SK-N-SH (cell line): ENCODE results near the gene EMX2. TPM values are rescaled to one million over a fixed set of nuclear protein-coding genes. Genes with fewer than 3 reads are reported as not detected.

ENCODE experiments used
- CTCF ChIA-PET: fragments of 300-600, 350-600 bp; formaldehyde crosslinking; extraction: SDS; loops from one replicate; lab custom pipeline; 2021; lab: Yijun Ruan, JAX
- POLR2A ChIA-PET: fragments of 350-600 bp; sonication (Branson Sonifier 250); formaldehyde crosslinking; extraction: SDS; loops from one replicate; lab custom pipeline; 2020; ENCODE audit warnings: antibody characterized with exemption, inconsistent platforms; lab: Yijun Ruan, JAX
- DNase-seq: peaks from one replicate; pipeline ENCODE4 v3.0.0; 2012
- H2AFZ ChIP-seq: fragments of 200-600 bp; sonication (generic); 2 replicates; pipeline ENCODE4 v1.8.1; 2016; ENCODE audit warnings: antibody characterized with exemption, mild to moderate bottlenecking, low read depth
- H3F3A ChIP-seq: fragments of 200-600 bp; sonication (generic); replicated peaks from 2 replicates; pipeline ENCODE3; 2016; ENCODE audit warnings: antibody characterized with exemption, mild to moderate bottlenecking; ENCODE audit not compliant: insufficient read depth
- H3K27ac ChIP-seq, 2 experiments: fragments of 200-500 bp in 1 of 2; fragments of 200-600 bp in 1 of 2; sonication (Bioruptor generic) in 1 of 2; sonication (generic), shearing (Covaris generic) in 1 of 2; 2 replicates each; pipeline versions ENCODE4 v1.5.1 to v1.6.1; 2014 to 2016; ENCODE audit warnings: low read depth in 2 of 2, inconsistent platforms in 1 of 2, low read length in 1 of 2, mild to moderate bottlenecking in 1 of 2, mixed read lengths in 1 of 2
- H3K27me3 ChIP-seq: fragments of 200-600 bp; sonication (generic), shearing (Covaris generic); 2 replicates; pipeline ENCODE4 v1.6.1; 2016; ENCODE audit warnings: mixed run types; ENCODE audit not compliant: insufficient read depth
- H3K36me3 ChIP-seq, 2 experiments: fragments of 200-500 bp in 1 of 2; fragments of 200-600 bp in 1 of 2; sonication (Bioruptor generic) in 1 of 2; sonication (generic) in 1 of 2; replicated peaks in 1 of 2; 2 replicates each; pipeline versions ENCODE3 to v1.5.1; 2014 to 2016; ENCODE audit warnings: low read length in 1 of 2, mild to moderate bottlenecking in 1 of 2; ENCODE audit not compliant: insufficient read depth in 2 of 2, control insufficient read depth in 1 of 2
- H3K4me1 ChIP-seq, 2 experiments: fragments of 200-500 bp in 1 of 2; fragments of 200-600 bp in 1 of 2; sonication (Bioruptor generic) in 1 of 2; sonication (generic), shearing (Covaris generic) in 1 of 2; 2 replicates each; pipeline versions ENCODE4 v1.5.1 to v1.6.1; 2014 to 2016; ENCODE audit warnings: low read depth in 1 of 2, low read length in 1 of 2, mixed run types in 1 of 2; ENCODE audit not compliant: insufficient read depth in 2 of 2, control insufficient read depth in 1 of 2
- H3K4me2 ChIP-seq: fragments of 200-600 bp; sonication (generic), shearing (Covaris generic); 2 replicates; pipeline ENCODE4 v1.6.1; 2017; ENCODE audit warnings: mixed run types
- H3K4me3 ChIP-seq, 2 experiments: fragments of 200-500 bp in 1 of 2; fragments of 200-600 bp in 1 of 2; sonication (Bioruptor generic) in 1 of 2; sonication (generic), shearing (Covaris generic) in 1 of 2; 2 replicates each; pipeline versions ENCODE4 v1.5.1 to v1.8.1; 2014 to 2016; ENCODE audit warnings: low read depth in 2 of 2, inconsistent platforms in 1 of 2, low read length in 1 of 2, mild to moderate bottlenecking in 1 of 2, mixed read lengths in 1 of 2, moderate library complexity in 1 of 2
- H3K79me2 ChIP-seq: fragments of 200-600 bp; sonication (generic); 2 replicates; pipeline ENCODE4 v1.8.1; 2017; ENCODE audit warnings: mild to moderate bottlenecking; ENCODE audit not compliant: insufficient read depth
- H3K9ac ChIP-seq: fragments of 200-600 bp; sonication (generic); 2 replicates; pipeline ENCODE4 v1.6.1; 2017; ENCODE audit warnings: mixed run types
- H3K9me2 ChIP-seq: fragments of 200-600 bp; sonication (generic); 2 replicates; pipeline ENCODE4 v1.6.1; 2017; ENCODE audit warnings: mixed run types
- H3K9me3 ChIP-seq: fragments of 200-600 bp; sonication (generic); 2 replicates; pipeline ENCODE4 v1.6.1; 2017; ENCODE audit warnings: mixed run types, mild to moderate bottlenecking, moderate library complexity
- H4K20me1 ChIP-seq: fragments of 200-600 bp; sonication (generic); 2 replicates; pipeline ENCODE4 v1.6.1; 2017; ENCODE audit warnings: mild to moderate bottlenecking, mixed run types; ENCODE audit not compliant: insufficient read depth
- CHD2 ChIP-seq: fragments of 150-350 bp; IDR thresholded peaks from 2 replicates; pipeline ENCODE4 v1.6.1; 2018; ENCODE audit warnings: low read length; ENCODE audit not compliant: partially characterized antibody
- EP300 ChIP-seq, 2 experiments: IDR thresholded peaks; 2 replicates each; pipeline versions ENCODE4 v1.4.0 to v1.6.1; 2012; ENCODE audit warnings: borderline replicate concordance in 1 of 2, low read depth in 1 of 2, low read length in 1 of 2
- GATA2 ChIP-seq: sonication (generic); formaldehyde crosslinking; IDR thresholded peaks from 2 replicates; pipeline ENCODE4 v1.5.0; 2020; ENCODE audit warnings: mild to moderate bottlenecking, missing genetic modification reagents
- MEF2A ChIP-seq: IDR thresholded peaks from 2 replicates; pipeline ENCODE4 v1.4.0; 2012; ENCODE audit warnings: low read depth, borderline replicate concordance
- NRF1 ChIP-seq: IDR thresholded peaks from 2 replicates; pipeline ENCODE4 v1.6.1; 2012; ENCODE audit warnings: low read depth, mild to moderate bottlenecking, low read length
- RCOR1 ChIP-seq: fragments of 150-350 bp; IDR thresholded peaks from 2 replicates; pipeline ENCODE4 v1.6.1; 2017; ENCODE audit warnings: antibody characterized with exemption, low read length
- RFX5 ChIP-seq: IDR thresholded peaks from 2 replicates; pipeline ENCODE4 v1.6.1; 2012; ENCODE audit warnings: mild to moderate bottlenecking, improper control_type of control experiment, low read length
- SMC3 ChIP-seq: IDR thresholded peaks from 2 replicates; pipeline ENCODE4 v1.6.1; 2012; ENCODE audit warnings: low read depth, low read length, improper control_type of control experiment
- TCF12 ChIP-seq: IDR thresholded peaks from 2 replicates; pipeline ENCODE4 v1.4.0; 2012
- TEAD4 ChIP-seq: IDR thresholded peaks from 2 replicates; pipeline ENCODE4 v1.4.0; 2012; ENCODE audit warnings: mild to moderate bottlenecking, borderline replicate concordance; ENCODE audit not compliant: insufficient read depth
- YY1 ChIP-seq: IDR thresholded peaks from 2 replicates; pipeline ENCODE4 v1.4.0; 2012; ENCODE audit warnings: low read depth, mild to moderate bottlenecking
- WGBS: methylation state at CpG from one replicate; pipeline ENCODE4 v1.1.6; 2017; ENCODE audit warnings: low lambda C conversion rate; 5-methylcytosine and 5-hydroxymethylcytosine counted together
- polyA plus RNA-seq, 3 experiments: library from polyadenylated mRNA; depleted of rRNA; stranded (reverse); fragments of >200 nt; gene quantifications; 2 replicates each; pipeline ENCODE4 v1.2.3, GENCODE V29; 2012
- TF ChIP-seq, protein P1 (sequence below): IDR thresholded peaks from 2 replicates; pipeline ENCODE4 v1.6.1; 2012; ENCODE audit warnings: mild to moderate bottlenecking, low read depth, low read length, moderate library complexity
- TF ChIP-seq, protein P2 (sequence below): fragments of 150-350 bp; IDR thresholded peaks from 2 replicates; pipeline ENCODE4 v1.6.1; 2017; ENCODE audit warnings: antibody characterized with exemption, low read length, low read depth, borderline replicate concordance
- TF ChIP-seq, protein P3 (sequence below): IDR thresholded peaks from 2 replicates; pipeline ENCODE4 v1.4.0; 2012; ENCODE audit warnings: low read depth, borderline replicate concordance

The EMX2 gene
- polyA plus RNA-seq, 1 of the 3 experiments (the other 2 are of a cell fraction): not detected

DNA sequence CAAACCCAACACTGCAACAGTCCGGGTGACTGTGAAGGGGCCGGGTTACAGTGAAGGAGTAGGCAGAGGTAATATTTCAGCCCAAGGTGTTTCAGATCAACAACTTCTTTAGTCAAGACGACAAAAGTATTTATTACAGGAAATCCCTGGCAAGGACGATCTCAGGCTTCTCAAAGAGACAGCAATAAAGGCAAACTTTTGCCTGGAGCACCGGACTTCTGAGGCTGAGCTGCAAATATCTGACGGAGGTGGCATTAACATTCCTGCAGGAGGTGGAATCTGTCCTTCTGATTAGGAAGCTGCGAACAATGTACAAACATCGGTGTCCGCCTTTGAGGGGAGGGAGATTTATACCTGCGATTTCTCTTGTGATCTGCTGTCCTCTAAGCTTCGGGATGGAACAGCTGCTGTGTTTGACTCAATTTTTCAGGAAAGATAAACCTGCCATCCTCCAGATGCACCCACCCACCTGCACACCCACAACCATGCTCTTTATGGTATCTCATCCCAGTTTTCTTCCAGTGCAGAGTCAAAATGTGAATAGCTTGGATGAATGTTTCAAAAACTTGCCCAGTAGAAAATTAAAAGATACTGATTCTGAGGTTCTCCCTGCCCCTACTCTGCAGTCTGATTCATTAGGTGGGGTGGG is 32.1 kb downstream of the EMX2 start:
- H3K9me2 ChIP-seq: no peaks in the 10 kb centered on the region
- no peaks in the 10 kb centered on the region for H3K79me2 ChIP-seq
- no peak overlapping the region for H2AFZ ChIP-seq
- TF ChIP-seq, protein P1, sequence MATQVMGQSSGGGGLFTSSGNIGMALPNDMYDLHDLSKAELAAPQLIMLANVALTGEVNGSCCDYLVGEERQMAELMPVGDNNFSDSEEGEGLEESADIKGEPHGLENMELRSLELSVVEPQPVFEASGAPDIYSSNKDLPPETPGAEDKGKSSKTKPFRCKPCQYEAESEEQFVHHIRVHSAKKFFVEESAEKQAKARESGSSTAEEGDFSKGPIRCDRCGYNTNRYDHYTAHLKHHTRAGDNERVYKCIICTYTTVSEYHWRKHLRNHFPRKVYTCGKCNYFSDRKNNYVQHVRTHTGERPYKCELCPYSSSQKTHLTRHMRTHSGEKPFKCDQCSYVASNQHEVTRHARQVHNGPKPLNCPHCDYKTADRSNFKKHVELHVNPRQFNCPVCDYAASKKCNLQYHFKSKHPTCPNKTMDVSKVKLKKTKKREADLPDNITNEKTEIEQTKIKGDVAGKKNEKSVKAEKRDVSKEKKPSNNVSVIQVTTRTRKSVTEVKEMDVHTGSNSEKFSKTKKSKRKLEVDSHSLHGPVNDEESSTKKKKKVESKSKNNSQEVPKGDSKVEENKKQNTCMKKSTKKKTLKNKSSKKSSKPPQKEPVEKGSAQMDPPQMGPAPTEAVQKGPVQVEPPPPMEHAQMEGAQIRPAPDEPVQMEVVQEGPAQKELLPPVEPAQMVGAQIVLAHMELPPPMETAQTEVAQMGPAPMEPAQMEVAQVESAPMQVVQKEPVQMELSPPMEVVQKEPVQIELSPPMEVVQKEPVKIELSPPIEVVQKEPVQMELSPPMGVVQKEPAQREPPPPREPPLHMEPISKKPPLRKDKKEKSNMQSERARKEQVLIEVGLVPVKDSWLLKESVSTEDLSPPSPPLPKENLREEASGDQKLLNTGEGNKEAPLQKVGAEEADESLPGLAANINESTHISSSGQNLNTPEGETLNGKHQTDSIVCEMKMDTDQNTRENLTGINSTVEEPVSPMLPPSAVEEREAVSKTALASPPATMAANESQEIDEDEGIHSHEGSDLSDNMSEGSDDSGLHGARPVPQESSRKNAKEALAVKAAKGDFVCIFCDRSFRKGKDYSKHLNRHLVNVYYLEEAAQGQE: no peak
- TF ChIP-seq NRF1 (no peak), YY1 (no peak), GATA2 (no peak), RCOR1 (no peak), EP300 (IDR thresholded peaks at IDR 0.05; ENCODE audit: borderline replicate concordance in 1 of 2, low read depth in 1 of 2, low read length in 1 of 2) (no peak), TEAD4 (no peak), TCF12 (no peak), MEF2A (no peak), CHD2 (no peak), RFX5 (no peak), SMC3 (no peak)
- TF ChIP-seq, protein P2, sequence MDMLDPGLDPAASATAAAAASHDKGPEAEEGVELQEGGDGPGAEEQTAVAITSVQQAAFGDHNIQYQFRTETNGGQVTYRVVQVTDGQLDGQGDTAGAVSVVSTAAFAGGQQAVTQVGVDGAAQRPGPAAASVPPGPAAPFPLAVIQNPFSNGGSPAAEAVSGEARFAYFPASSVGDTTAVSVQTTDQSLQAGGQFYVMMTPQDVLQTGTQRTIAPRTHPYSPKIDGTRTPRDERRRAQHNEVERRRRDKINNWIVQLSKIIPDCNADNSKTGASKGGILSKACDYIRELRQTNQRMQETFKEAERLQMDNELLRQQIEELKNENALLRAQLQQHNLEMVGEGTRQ: no peak
- TF ChIP-seq, protein P3, sequence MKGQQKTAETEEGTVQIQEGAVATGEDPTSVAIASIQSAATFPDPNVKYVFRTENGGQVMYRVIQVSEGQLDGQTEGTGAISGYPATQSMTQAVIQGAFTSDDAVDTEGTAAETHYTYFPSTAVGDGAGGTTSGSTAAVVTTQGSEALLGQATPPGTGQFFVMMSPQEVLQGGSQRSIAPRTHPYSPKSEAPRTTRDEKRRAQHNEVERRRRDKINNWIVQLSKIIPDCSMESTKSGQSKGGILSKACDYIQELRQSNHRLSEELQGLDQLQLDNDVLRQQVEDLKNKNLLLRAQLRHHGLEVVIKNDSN: no peak
- TF ChIP-seq, all 33 proteins: peak for 0
- Histone ChIP-seq H3K27me3 (no peaks in the 10 kb centered on the region), H3K36me3 (no peaks in the 10 kb centered on the region), H3F3A (no peaks in the 10 kb centered on the region), H3K4me3 (no peak overlapping the region), H3K9me3 (no peaks in the 10 kb centered on the region), H4K20me1 (no peaks in the 10 kb centered on the region), H3K9ac (no peak overlapping the region), H3K27ac (no peak overlapping the region), H3K4me2 (no peak overlapping the region), H3K4me1 (peaks cover 0 to 2% of the 10 kb centered on the region in 2 experiments; a peak in 1 of 4 replicates)
- 41% methylated on average over 11 of the region's 11 CpGs for WGBS
- DNase-seq: no peak
- ChIA-PET POLR2A (no interaction called here), CTCF (no interaction called here)
